CD4-positive, alpha-beta T cell (primary cell): ENCODE results near the gene TMEM132C. TPM values are rescaled to one million over a fixed set of nuclear protein-coding genes. Genes with fewer than 3 reads are reported as not detected.

Experiments used
- ATAC-seq: fragments of 200-7000 bp; cut with Tn5 transposase; one replicate; pipeline ENCODE4 v1.10.0; 2022; ENCODE audit warnings: mild to moderate bottlenecking; ENCODE audit not compliant: poor library complexity
- CTCF ChIA-PET: fragments of 350-600 bp; sonication (Branson Sonifier 250); formaldehyde crosslinking; loops from one replicate; lab custom pipeline; 2021; ENCODE audit warnings: antibody characterized with exemption, inconsistent platforms; lab: Charles Lee
- POLR2A ChIA-PET: fragments of 350-600 bp; sonication (Branson Sonifier 250); formaldehyde crosslinking; loops from one replicate; lab custom pipeline; 2021; ENCODE audit warnings: antibody characterized with exemption, inconsistent platforms; lab: Charles Lee
- DNase-seq, 14 experiments: peaks; one replicate each; pipeline ENCODE4 v3.0.0-alpha.2; 2013 to 2020; ENCODE audit warnings: mixed read lengths in 2 of 14
- H3K27ac ChIP-seq, 2 donors: one replicate each; pipeline versions ENCODE4 v1.5.1 to v1.7.0; 2013; ENCODE audit warnings: low read length in 2 of 2, low read depth in 1 of 2, mild to moderate bottlenecking in 1 of 2
- H3K27me3 ChIP-seq, 2 experiments: 1 replicate in 1 of 2; 2 replicates in 1 of 2; pipeline versions ENCODE4 v1.6.1 to v1.7.0; 2013; ENCODE audit warnings: low read length in 2 of 2, control low read depth in 1 of 2, mild to moderate bottlenecking in 1 of 2, moderate library complexity in 1 of 2; ENCODE audit not compliant: insufficient read depth in 2 of 2, control insufficient read depth in 1 of 2
- H3K36me3 ChIP-seq: one replicate; pipeline ENCODE4 v1.6.1; 2013; ENCODE audit warnings: low read length, control low read depth; ENCODE audit not compliant: insufficient read depth
- H3K4me1 ChIP-seq: one replicate; pipeline ENCODE4 v1.6.1; 2013; ENCODE audit warnings: low read length, control low read depth; ENCODE audit not compliant: insufficient read depth
- H3K4me3 ChIP-seq: one replicate; pipeline ENCODE4 v1.5.1; 2013; ENCODE audit warnings: mild to moderate bottlenecking, low read length, moderate library complexity
- H3K9me3 ChIP-seq, 2 experiments: 1 replicate in 1 of 2; 2 replicates in 1 of 2; pipeline versions ENCODE4 v1.6.1 to v1.7.0; 2013; ENCODE audit warnings: low read length in 2 of 2, mild to moderate bottlenecking in 2 of 2, control low read depth in 1 of 2, moderate library complexity in 1 of 2; ENCODE audit not compliant: control insufficient read depth in 1 of 2, insufficient read depth in 1 of 2
- H3K27ac Mint-ChIP-seq: one replicate; pipeline ENCODE4 v1.8.0; 2020; ENCODE audit warnings: mixed read lengths
- H3K27me3 Mint-ChIP-seq: one replicate; pipeline ENCODE4 v1.8.0; 2021; ENCODE audit warnings: mixed read lengths
- H3K36me3 Mint-ChIP-seq: one replicate; pipeline ENCODE4 v1.8.0; 2021; ENCODE audit warnings: low read depth, mixed read lengths
- H3K4me1 Mint-ChIP-seq: one replicate; pipeline ENCODE4 v1.8.0; 2021; ENCODE audit warnings: low read depth, mixed read lengths
- H3K4me3 Mint-ChIP-seq: one replicate; pipeline ENCODE4 v1.8.0; 2020; ENCODE audit warnings: mild to moderate bottlenecking, mixed read lengths
- H3K9me3 Mint-ChIP-seq: one replicate; pipeline ENCODE4 v1.8.0; 2020; ENCODE audit warnings: mixed read lengths
- CTCF ChIP-seq: fragments of 200-600 bp; IDR thresholded peaks from one replicate; pipeline ENCODE4 v1.8.0; 2022; ENCODE audit warnings: antibody characterized with exemption, mild to moderate bottlenecking
- intact Hi-C, 2 experiments: fragments of 100-400 bp; cut with DNase I in 1 of 2; cut with micrococcal nuclease in 1 of 2; formaldehyde crosslinking; loops; one replicate each; pipeline versions ENCODE4 v1.15.1 to v1.9.0; 2023 to 2025; cut with DNase I, micrococcal nuclease
- total RNA-seq, 174 experiments: library from RNA in 2 of 174; stranded (reverse) in 2 of 174; gene quantifications; one replicate each; pipeline ENCODE4 v1.2.3 and lab custom pipeline; 2021 to 2026

TMEM132C gene
- total RNA-seq, 2 experiments from 2014 or later: not detected

- H3K9me3 Mint-ChIP-seq: peaks cover 10% of the 10 kb centered on the region
- peaks cover 10% of the 10 kb centered on the region for H3K27me3 Mint-ChIP-seq
- H3K36me3 Mint-ChIP-seq: no peaks in the 10 kb centered on the region
- POLR2A ChIA-PET: no interaction called here
- Histone ChIP-seq H3K27ac (no peak overlapping the region), H3K36me3 (no peaks in the 10 kb centered on the region), H3K4me1 (no peaks in the 10 kb centered on the region), H3K9me3 (peaks cover 9 to 10% of the 10 kb centered on the region in 2 experiments), H3K4me3 (no peak overlapping the region), H3K27me3 (peaks cover 3 to 10% of the 10 kb centered on the region in 2 experiments)
- H3K4me1 Mint-ChIP-seq: no peaks in the 10 kb centered on the region
- no peak overlapping the region for H3K27ac Mint-ChIP-seq
- intact Hi-C loops: no loop called here
- H3K4me3 Mint-ChIP-seq: no peak overlapping the region
- CTCF ChIA-PET: no interaction called here
- DNase-seq: no peak
- ATAC-seq: no peak
- TF ChIP-seq CTCF: no peak
These were observed 89.6 kb downstream of the TMEM132C start for GRCh38 chr12:128356547-128356946.

GRCh38 chr12:128361400-128361995 is 94.5 kb downstream of the TMEM132C start:
- no peaks in the 10 kb centered on the region for H3K4me1 Mint-ChIP-seq
- Histone ChIP-seq H3K4me1 (no peaks in the 10 kb centered on the region), H3K27me3 (peaks cover 14% of the 10 kb centered on the region in 2 experiments), H3K4me3 (no peak overlapping the region), H3K9me3 (peaks cover 0 to 23% of the 10 kb centered on the region in 2 experiments), H3K27ac (no peak overlapping the region), H3K36me3 (no peaks in the 10 kb centered on the region)
- H3K27ac Mint-ChIP-seq: no peak overlapping the region
- H3K36me3 Mint-ChIP-seq: no peaks in the 10 kb centered on the region
- no peak for ATAC-seq
- no peak for DNase-seq
- CTCF ChIA-PET: no interaction called here
- H3K4me3 Mint-ChIP-seq: no peak overlapping the region
- H3K9me3 Mint-ChIP-seq: no peaks in the 10 kb centered on the region
- H3K27me3 Mint-ChIP-seq: peaks cover 19% of the 10 kb centered on the region
- intact Hi-C loops: no loop called here
- POLR2A ChIA-PET: no interaction called here
- no peak for TF ChIP-seq CTCF

GRCh38 chr12:128365032-128365431 is 98.1 kb downstream of the TMEM132C start:
- no peaks in the 10 kb centered on the region for H3K36me3 Mint-ChIP-seq
- Histone ChIP-seq H3K27me3 (peaks cover 19 to 25% of the 10 kb centered on the region in 2 experiments), H3K27ac (no peak overlapping the region), H3K9me3 (peaks cover 0 to 17% of the 10 kb centered on the region in 2 experiments), H3K36me3 (no peaks in the 10 kb centered on the region), H3K4me1 (no peaks in the 10 kb centered on the region), H3K4me3 (no peak overlapping the region)
- CTCF ChIA-PET: no interaction called here
- no peaks in the 10 kb centered on the region for H3K9me3 Mint-ChIP-seq
- no peak for ATAC-seq
- H3K27ac Mint-ChIP-seq: no peak overlapping the region
- POLR2A ChIA-PET: no interaction called here
- no peaks in the 10 kb centered on the region for H3K4me1 Mint-ChIP-seq
- H3K27me3 Mint-ChIP-seq: peaks cover 26% of the 10 kb centered on the region
- no peak for TF ChIP-seq CTCF
- intact Hi-C loops: no loop called here
- no peak for DNase-seq
- H3K4me3 Mint-ChIP-seq: no peak overlapping the region
